Neuronal stem cell (in vitro differentiated cells): Measurements from ENCODE around the gene HAPSTR1.
A peak's percentile ranks its signal among the peaks of the same experiment; 100 is the strongest.

Experiments
- DNase-seq: peaks from one replicate; pipeline ENCODE4 v3.0.0-alpha.2; 2013; ENCODE audit warnings: low spot score
- H2AFZ ChIP-seq: one replicate; pipeline ENCODE4 v1.6.1; 2013; ENCODE audit warnings: mild to moderate bottlenecking, low read length, inconsistent platforms
- H2AK5ac ChIP-seq: 2 replicates; pipeline ENCODE4 v1.6.1; 2013; ENCODE audit warnings: low read depth, mild to moderate bottlenecking, inconsistent platforms, low read length, moderate library complexity, mixed read lengths
- H2BK120ac ChIP-seq: 2 replicates; pipeline ENCODE4 v1.6.1; 2013; ENCODE audit warnings: low read depth, mild to moderate bottlenecking, inconsistent platforms, low read length, moderate library complexity, mixed read lengths
- H2BK12ac ChIP-seq: one replicate; pipeline ENCODE4 v1.6.1; 2013; ENCODE audit warnings: low read length, inconsistent platforms
- H2BK15ac ChIP-seq: 2 replicates; pipeline ENCODE4 v1.6.1; 2013; ENCODE audit warnings: mild to moderate bottlenecking, low read length, inconsistent platforms, mixed read lengths
- H2BK5ac ChIP-seq: one replicate; pipeline ENCODE4 v1.6.1; 2013; ENCODE audit warnings: inconsistent platforms, mild to moderate bottlenecking, low read length, moderate library complexity
- H3K14ac ChIP-seq: one replicate; pipeline ENCODE4 v1.6.1; 2013; ENCODE audit warnings: low read length, inconsistent platforms
- H3K18ac ChIP-seq: 2 replicates; pipeline ENCODE4 v1.6.1; 2013; ENCODE audit warnings: low read length, inconsistent platforms
- H3K23ac ChIP-seq: 2 replicates; pipeline ENCODE4 v1.6.1; 2013; ENCODE audit warnings: low read depth, mild to moderate bottlenecking, mixed read lengths, low read length, inconsistent platforms; ENCODE audit not compliant: poor library complexity
- H3K27ac ChIP-seq: replicated peaks from 3 replicates; pipeline ENCODE4 v1.5.1; 2013; ENCODE audit warnings: low read length, inconsistent platforms
- H3K27me3 ChIP-seq, 3 experiments: 2 replicates each; pipeline ENCODE4 v1.6.1; 2013; ENCODE audit warnings: low read length in 3 of 3, mild to moderate bottlenecking in 2 of 3, inconsistent platforms in 1 of 3, low read depth in 1 of 3, mixed read lengths in 1 of 3, moderate library complexity in 1 of 3; ENCODE audit not compliant: control insufficient read depth in 3 of 3, insufficient read depth in 3 of 3
- H3K36me3 ChIP-seq, 2 donors: replicated peaks in 1 of 2; 2 replicates each; pipeline ENCODE4 v1.6.1; 2013; ENCODE audit warnings: low read length in 2 of 2; ENCODE audit not compliant: control insufficient read depth in 2 of 2, insufficient read depth in 2 of 2
- H3K4ac ChIP-seq: 2 replicates; pipeline ENCODE4 v1.6.1; 2013; ENCODE audit warnings: inconsistent platforms, mild to moderate bottlenecking, low read length, moderate library complexity
- H3K4me1 ChIP-seq, 2 donors: 1 replicate in 1 of 2; 2 replicates in 1 of 2; pipeline ENCODE4 v1.6.1; 2013; ENCODE audit warnings: low read length in 2 of 2, low read depth in 1 of 2; ENCODE audit not compliant: control insufficient read depth in 2 of 2, insufficient read depth in 1 of 2
- H3K4me2 ChIP-seq: one replicate; pipeline ENCODE4 v1.6.1; 2013; ENCODE audit warnings: mild to moderate bottlenecking, low read length, inconsistent platforms; ENCODE audit not compliant: insufficient read depth, poor library complexity, severe bottlenecking
- H3K4me3 ChIP-seq, 2 donors: 2 replicates each; pipeline ENCODE4 v1.5.1; 2013; ENCODE audit warnings: low read length in 2 of 2, mild to moderate bottlenecking in 2 of 2, inconsistent platforms in 1 of 2, moderate library complexity in 1 of 2
- H3K79me1 ChIP-seq: one replicate; pipeline ENCODE4 v1.6.1; 2013; ENCODE audit warnings: low read depth, mild to moderate bottlenecking, inconsistent platforms, low read length, moderate library complexity
- H3K9ac ChIP-seq: one replicate; pipeline ENCODE4 v1.6.1; 2013; ENCODE audit warnings: mild to moderate bottlenecking, low read depth, low read length, inconsistent platforms; ENCODE audit not compliant: poor library complexity
- H3K9me3 ChIP-seq, 2 donors: replicated peaks in 1 of 2; 2 replicates each; pipeline versions ENCODE3 to v1.6.1; 2013; ENCODE audit warnings: low read length in 2 of 2, mild to moderate bottlenecking in 2 of 2, inconsistent platforms in 1 of 2, low read depth in 1 of 2, mixed read lengths in 1 of 2, moderate library complexity in 1 of 2; ENCODE audit not compliant: control insufficient read depth in 2 of 2, insufficient read depth in 1 of 2
- H4K8ac ChIP-seq: one replicate; pipeline ENCODE4 v1.6.1; 2013; ENCODE audit warnings: low read depth, mild to moderate bottlenecking, inconsistent platforms, low read length, moderate library complexity
- H4K91ac ChIP-seq: one replicate; pipeline ENCODE4 v1.6.1; 2013; ENCODE audit warnings: low read length, low read depth, mild to moderate bottlenecking, inconsistent platforms; ENCODE audit not compliant: poor library complexity
- WGBS, 2 donors: extraction: QIAGEN DNeasy Blood & Tissue Kit; methylation state at CpG; one replicate each; pipeline ENCODE4 v1.1.7; 2013; ENCODE audit warnings: missing lambda C conversion rate in 2 of 2, mixed read lengths in 1 of 2; ENCODE audit not compliant: insufficient read length in 2 of 2, insufficient replicate concordance in 1 of 2; ENCODE audit errors: extremely low coverage in 2 of 2; 5-methylcytosine and 5-hydroxymethylcytosine counted together

HAPSTR1 gene

GRCh38 chr16:9126609-9127008 is 35.2 kb downstream of the HAPSTR1 start:
- Histone ChIP-seq H2BK15ac (no peak overlapping the region), H2AFZ (no peak overlapping the region), H3K36me3 (peaks cover 4 to 40% of the 10 kb centered on the region in 2 donors), H4K91ac (no peak overlapping the region), H2BK12ac (no peak overlapping the region), H3K27me3 (no peaks in the 10 kb centered on the region), H3K4ac (no peak overlapping the region), H3K27ac (no peak overlapping the region), H2AK5ac (no peak overlapping the region), H3K23ac (no peak overlapping the region), H3K4me2 (no peak overlapping the region), H2BK5ac (no peak overlapping the region), H3K14ac (no peak overlapping the region), H3K4me3 (no peak overlapping the region), H4K8ac (no peak overlapping the region), H3K9me3 (no peaks in the 10 kb centered on the region), H3K4me1 (peaks cover 3 to 13% of the 10 kb centered on the region in 2 donors), H3K9ac (no peak overlapping the region), H3K79me1 (peaks cover 3% of the 10 kb centered on the region), H2BK120ac (no peak overlapping the region), H3K18ac (no peak overlapping the region)
- WGBS, 2 donors = no CpG with 5 or more reads among the region's 2 CpGs
- no peak for DNase-seq

GRCh38 chr16:9128346-9129342 is 37.2 kb downstream of the HAPSTR1 start:
- DNase-seq = no peak
- Histone ChIP-seq H2AFZ (no peak overlapping the region), H2BK15ac (no peak overlapping the region), H3K14ac (no peak overlapping the region), H3K9ac (no peak overlapping the region), H3K27me3 (no peaks in the 10 kb centered on the region), H2BK5ac (no peak overlapping the region), H3K23ac (no peak overlapping the region), H3K36me3 (peaks cover 2 to 19% of the 10 kb centered on the region in 2 donors), H3K4me3 (no peak overlapping the region), H3K27ac (no peak overlapping the region), H3K4me2 (no peak overlapping the region), H2BK120ac (no peak overlapping the region), H3K9me3 (no peaks in the 10 kb centered on the region), H3K4me1 (peaks cover 3 to 13% of the 10 kb centered on the region in 2 donors), H3K4ac (no peak overlapping the region), H3K18ac (no peak overlapping the region), H2AK5ac (no peak overlapping the region), H2BK12ac (no peak overlapping the region), H4K91ac (no peak overlapping the region), H3K79me1 (no peaks in the 10 kb centered on the region), H4K8ac (no peak overlapping the region)
- WGBS, 2 donors = no CpG with 5 or more reads among the region's 14 CpGs

- H3K36me3 ChIP-seq = no peaks in the 10 kb centered on the region
- H2AFZ ChIP-seq = no peak overlapping the region
- no peak overlapping the region for H4K8ac ChIP-seq
- WGBS, 2 donors = no CpG with 5 or more reads among the region's 5 CpGs
- no peak overlapping the region for H2BK12ac ChIP-seq
- no peak overlapping the region for H2BK120ac ChIP-seq
- DNase-seq = no peak
- no peak overlapping the region for H3K14ac ChIP-seq
- H3K18ac ChIP-seq = no peak overlapping the region
- H3K4me1 ChIP-seq = peaks cover 0 to 2% of the 10 kb centered on the region in 2 donors
- H4K91ac ChIP-seq = no peak overlapping the region
- H3K4me3 ChIP-seq = no peak overlapping the region
- H2BK5ac ChIP-seq = no peak overlapping the region
- no peak overlapping the region for H3K4ac ChIP-seq
- no peak overlapping the region for H3K23ac ChIP-seq
- H3K79me1 ChIP-seq = no peaks in the 10 kb centered on the region
- H3K4me2 ChIP-seq = no peak overlapping the region
- no peaks in the 10 kb centered on the region for H3K27me3 ChIP-seq
- no peak overlapping the region for H2AK5ac ChIP-seq
- no peak overlapping the region for H3K27ac ChIP-seq
- H3K9ac ChIP-seq = no peak overlapping the region
- no peak overlapping the region for H2BK15ac ChIP-seq
- no peaks in the 10 kb centered on the region for H3K9me3 ChIP-seq
Observed at GRCh38 chr16:9134306-9134705, 42.9 kb downstream of the HAPSTR1 start.

- Histone ChIP-seq H2BK120ac (no peak overlapping the region), H3K36me3 (no peaks in the 10 kb centered on the region), H2BK5ac (no peak overlapping the region), H3K4me1 (peaks cover 0 to 2% of the 10 kb centered on the region in 2 donors), H3K9me3 (no peaks in the 10 kb centered on the region), H4K91ac (no peak overlapping the region), H4K8ac (no peak overlapping the region), H3K18ac (no peak overlapping the region), H3K4me3 (no peak overlapping the region), H3K27me3 (no peaks in the 10 kb centered on the region), H2BK12ac (no peak overlapping the region), H2AK5ac (no peak overlapping the region), H3K4ac (no peak overlapping the region), H3K79me1 (no peaks in the 10 kb centered on the region), H3K4me2 (no peak overlapping the region), H3K27ac (no peak overlapping the region), H3K9ac (no peak overlapping the region), H3K14ac (no peak overlapping the region), H3K23ac (no peak overlapping the region), H2BK15ac (no peak overlapping the region), H2AFZ (peak overlapping the region; percentile 55)
- DNase-seq = peak; percentile 41
- no CpG with 5 or more reads among the region's 5 CpGs for WGBS, 2 donors
Observed at GRCh38 chr16:9134739-9135138, 43.3 kb downstream of the HAPSTR1 start.
